Right ventricle myocardium superior (tissue), 1 donor: ENCODE data around the gene MSANTD2. TPM values are rescaled to one million over a fixed set of nuclear protein-coding genes. Genes with fewer than 3 reads are reported as not detected.
A peak's percentile ranks its signal among the peaks of the same experiment; 100 is the strongest.

Source experiments
- ATAC-seq: fragments of 200-7000 bp; cut with Tn5 transposase; one replicate; pipeline ENCODE4 v1.9.1; 2020; ENCODE audit warnings: mild to moderate bottlenecking; ENCODE audit not compliant: poor library complexity
- DNase-seq: peaks from one replicate; pipeline ENCODE4 v3.0.0-alpha.2; 2020
- intact Hi-C: fragments of 100-400 bp; cut with DNase I; formaldehyde crosslinking; loops from one replicate; pipeline ENCODE4 v1.11.2; 2022
- total RNA-seq: library from RNA; stranded (reverse); fragmentation: NEBNext Ultra II Directional; extraction: Animal tissue kit (Norgen Biotek cat#: 25700); gene quantifications from one replicate; pipeline ENCODE4 v1.2.1, GENCODE V29; 2021
- donor health status: DM: no; HTN: yes; CAD: no; lungs with severe emphysema.

The MSANTD2 gene
- total RNA-seq, 1 donor from 2014 or later = 4.0 TPM

- intact Hi-C loops = no loop called here
- DNase-seq = no peak
- ATAC-seq = no peak
Measured at GRCh38 chr11:124747406-124748099, 52.7 kb downstream of the MSANTD2 start.

DNA sequence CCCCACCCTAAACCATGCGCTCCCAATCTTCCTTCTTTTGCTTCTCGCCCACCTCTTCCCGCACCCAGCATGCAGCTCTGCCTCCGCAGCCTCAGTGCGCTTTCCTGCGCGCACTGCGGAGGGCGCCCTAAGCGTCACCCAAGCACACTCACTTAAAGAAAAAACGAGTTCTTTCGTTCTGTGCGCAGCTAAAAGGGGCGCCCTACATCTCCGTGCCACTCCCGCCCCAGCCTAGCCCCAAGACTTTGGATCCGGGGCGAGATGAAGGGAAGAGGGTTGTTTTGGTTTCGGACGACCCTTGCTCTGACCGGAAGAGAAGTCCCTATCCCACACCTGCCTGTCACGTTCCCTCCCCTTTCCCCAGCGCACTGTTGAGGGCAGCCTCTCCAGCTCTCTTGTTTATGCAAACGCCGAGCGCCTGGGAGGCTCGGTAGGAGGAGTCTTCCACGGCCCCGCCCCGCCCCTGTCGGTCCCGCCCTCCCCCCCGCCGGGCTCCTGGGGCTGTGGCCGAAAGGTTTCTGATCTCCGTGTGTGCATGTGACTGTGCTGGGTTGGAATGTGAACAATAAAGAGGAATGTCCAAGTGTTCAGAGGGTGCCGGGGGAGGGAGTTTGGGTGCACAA, 53.5 kb downstream of the MSANTD2 start:
- intact Hi-C loops = no loop called here
- DNase-seq = peak; percentile 83
- ATAC-seq = peak; percentile 88

GRCh38 chr11:124745835-124746620, 54.2 kb downstream of the MSANTD2 start:
- DNase-seq = no peak
- ATAC-seq = no peak
- intact Hi-C loops = no loop called here

- no peak for DNase-seq
- no peak for ATAC-seq
- intact Hi-C loops = no loop called here
Measured at GRCh38 chr11:124745270-124745834, 54.9 kb downstream of the MSANTD2 start.

GRCh38 chr11:124743050-124743449, 57.2 kb downstream of the MSANTD2 start:
- DNase-seq = no peak
- intact Hi-C loops = no loop called here
- ATAC-seq = no peak

- DNase-seq = no peak
- no peak for ATAC-seq
- intact Hi-C loops = no loop called here
Measured at GRCh38 chr11:124742555-124742954, 57.7 kb downstream of the MSANTD2 start.

- intact Hi-C loops = no loop called here
- DNase-seq = peak; percentile 61
- ATAC-seq = peak; percentile 52
Measured at GRCh38 chr11:124740277-124740882, 59.8 kb downstream of the MSANTD2 start.

- DNase-seq (peak; percentile 95), ATAC-seq (peak; percentile 99)
- intact Hi-C loops = no loop called here
Measured at GRCh38 chr11:124739479-124740276, 60.5 kb downstream of the MSANTD2 start, which contains the start of gene NRGN. TSS of gene NRGN (plus strand) at chr11:124739942. CDS start at chr11:124740085, 143 bp downstream.

GRCh38 chr11:124738713-124739478, 61.3 kb downstream of the MSANTD2 start:
- no peak for ATAC-seq
- DNase-seq = no peak
- intact Hi-C loops = no loop called here

DNA sequence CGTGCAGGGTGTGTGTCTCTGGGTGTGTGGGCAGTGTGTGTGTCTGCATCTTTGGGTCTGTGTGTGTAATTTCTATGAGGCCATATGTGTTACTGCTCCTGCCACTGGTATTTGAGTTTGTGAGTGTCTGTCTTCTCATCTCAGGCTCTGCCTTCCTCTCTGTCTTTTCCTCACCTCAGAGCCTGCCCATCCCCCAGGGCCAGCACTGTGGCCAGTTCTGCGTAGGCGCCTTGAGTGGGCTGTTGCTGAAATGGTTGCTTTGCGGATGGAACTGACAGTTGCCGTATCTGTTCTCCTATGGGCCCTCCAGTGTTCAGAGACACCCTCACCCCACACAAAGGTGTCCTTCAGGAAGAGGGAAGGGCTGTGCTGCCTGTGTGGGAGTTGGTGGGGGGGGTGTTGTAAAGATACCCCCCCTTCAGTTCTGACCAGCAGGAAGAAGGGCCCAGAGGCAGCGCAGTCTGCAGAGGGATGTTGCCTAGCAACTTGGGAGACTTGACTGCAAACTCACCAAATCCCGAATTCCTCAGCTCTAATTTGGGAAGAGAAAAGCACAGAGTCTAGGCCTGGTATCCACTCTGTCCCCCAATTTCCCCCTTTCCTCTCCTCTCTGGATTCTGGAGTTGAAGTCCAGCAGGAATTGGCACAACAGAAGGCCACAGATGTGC, 62.4 kb downstream of the MSANTD2 start:
- no peak for DNase-seq
- intact Hi-C loops = no loop called here
- ATAC-seq = no peak

GRCh38 chr11:124736736-124737135, 63.5 kb downstream of the MSANTD2 start:
- intact Hi-C loops = no loop called here
- ATAC-seq = no peak
- no peak for DNase-seq

GRCh38 chr11:124732230-124732629, 68.0 kb downstream of the MSANTD2 start:
- DNase-seq (peak; percentile 63), ATAC-seq (peak; percentile 69)

DNA sequence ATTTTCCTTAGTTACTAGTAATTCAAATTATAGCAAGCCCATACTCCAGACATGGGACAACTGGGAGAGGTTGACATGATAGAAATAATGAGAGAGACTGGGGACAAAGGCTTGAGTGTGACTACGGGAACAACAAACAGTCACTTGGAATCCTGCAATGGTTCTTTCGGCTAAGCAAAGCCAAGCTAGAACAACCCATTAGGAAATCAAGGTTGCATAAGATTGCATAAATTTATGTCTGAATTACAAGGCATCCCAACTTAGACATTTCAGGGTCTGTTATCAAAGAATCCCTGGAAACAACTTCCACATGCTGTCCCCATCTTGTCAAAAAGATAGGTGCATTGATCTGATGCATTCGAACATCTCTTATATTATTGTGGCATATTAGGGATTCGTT, 70.6 kb downstream of the MSANTD2 start:
- ATAC-seq (no peak), DNase-seq (no peak)
- intact Hi-C loops = no loop called here

More at GRCh38 chr11:124732230-124732629, 68.0 kb downstream of the MSANTD2 start:
- intact Hi-C loops = no loop called here

DNA sequence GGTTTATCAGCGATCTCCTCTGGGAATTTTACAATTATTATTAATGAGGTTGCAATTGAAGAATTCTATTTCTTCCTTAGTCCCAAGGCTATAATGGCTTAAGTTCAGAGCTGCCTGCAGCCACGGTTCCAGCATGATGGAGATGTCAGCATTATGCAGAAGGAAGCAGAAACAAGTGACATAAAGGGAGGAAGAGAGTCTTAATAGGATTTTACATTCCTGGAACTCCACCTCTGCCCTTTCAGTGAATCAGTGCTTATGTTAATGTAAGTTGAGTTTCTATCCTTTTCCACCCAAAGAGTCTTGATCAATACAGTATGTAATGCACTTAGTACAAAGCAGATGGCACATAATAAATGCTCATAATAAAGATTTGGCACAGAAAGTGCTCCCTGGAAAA, 72.1 kb downstream of the MSANTD2 start:
- DNase-seq (no peak), ATAC-seq (no peak)
- intact Hi-C loops = no loop called here

GRCh38 chr11:124727474-124727873, 72.7 kb downstream of the MSANTD2 start:
- intact Hi-C loops = no loop called here

GRCh38 chr11:124725719-124726105, 74.5 kb downstream of the MSANTD2 start:
- peak; percentile 41 for ATAC-seq
- intact Hi-C loops = no loop called here
- DNase-seq = no peak

More at GRCh38 chr11:124727474-124727873, 72.7 kb downstream of the MSANTD2 start:
- DNase-seq (no peak), ATAC-seq (no peak)
